NCI-H748 treated with DMSO at 0.1 percent for 48 hours (cell line): Measurements from ENCODE around the gene RAPGEF4.

Source experiments
- DNase-seq: peaks from one replicate; lab custom pipeline; 2025; lab: John Stamatoyannopoulos, UW

Gene RAPGEF4

DNA sequence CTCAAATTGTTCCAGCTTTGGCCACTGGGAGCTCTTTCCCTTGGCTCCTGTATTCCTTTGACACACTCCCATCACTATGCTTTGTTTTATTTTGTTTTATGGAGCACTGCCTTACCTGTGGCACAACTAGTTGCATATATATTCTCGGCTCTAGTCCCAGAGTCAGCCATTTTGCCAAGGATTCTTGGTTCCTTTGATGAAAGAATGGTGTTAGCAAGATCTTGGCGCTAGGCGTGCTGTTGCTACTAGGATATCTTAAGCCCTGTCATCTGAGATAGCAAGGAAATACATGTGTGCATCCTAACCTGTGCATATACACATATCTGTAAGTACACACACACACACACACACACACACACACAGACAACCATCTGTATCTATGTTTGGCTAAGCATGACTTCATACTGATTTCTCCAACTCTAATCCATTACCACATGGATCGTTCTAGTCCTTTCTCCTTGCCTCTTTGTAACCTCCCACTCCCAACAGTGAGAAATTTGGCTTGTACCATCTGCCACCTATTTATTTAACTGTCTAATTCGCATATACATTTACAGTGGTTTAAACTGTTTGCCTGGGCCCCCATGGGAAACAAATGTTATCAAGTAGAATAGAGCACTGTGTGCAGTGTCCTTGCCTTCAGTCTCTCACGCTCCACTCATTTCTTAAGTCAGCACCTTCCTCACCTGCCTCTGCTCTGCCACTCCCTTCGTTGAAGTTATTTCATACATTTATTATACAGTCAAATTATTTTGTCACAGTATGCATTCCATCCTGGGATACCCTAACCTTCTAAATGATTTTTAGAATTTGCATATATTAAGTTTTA lies 202.5 kb downstream of the RAPGEF4 start:
- DNase-seq, result no peak

DNA sequence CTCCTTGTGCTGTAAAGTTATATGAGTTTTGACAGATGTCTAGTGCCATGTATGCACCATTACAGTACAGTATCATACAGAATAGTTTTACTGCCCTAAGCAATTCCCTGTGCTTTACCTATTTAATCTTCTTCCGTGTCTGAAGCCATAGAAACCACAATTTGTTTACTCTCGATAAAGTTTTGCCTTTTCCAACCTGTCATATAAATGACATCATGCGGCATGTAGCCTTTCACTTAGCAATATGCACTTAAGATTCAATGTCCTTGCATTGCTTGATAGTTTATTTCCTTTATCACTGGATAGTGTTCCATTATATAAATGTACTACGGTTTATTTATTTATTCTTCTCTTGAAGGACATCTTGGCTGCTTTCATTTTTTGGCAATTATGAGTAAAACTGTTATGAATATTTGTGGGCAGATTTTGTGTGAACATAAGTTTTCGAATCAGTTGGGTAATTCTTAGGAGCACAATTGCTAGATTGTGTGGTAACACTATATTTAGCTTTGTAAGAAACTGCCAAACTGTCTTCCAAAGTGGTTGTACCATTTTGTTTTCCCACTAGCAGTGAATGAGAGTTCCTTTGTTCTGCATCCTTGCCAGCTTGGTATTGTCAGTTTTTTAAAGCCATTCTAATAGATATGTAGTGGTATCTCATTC lies 203.2 kb downstream of the RAPGEF4 start:
- DNase-seq, result no peak

DNA sequence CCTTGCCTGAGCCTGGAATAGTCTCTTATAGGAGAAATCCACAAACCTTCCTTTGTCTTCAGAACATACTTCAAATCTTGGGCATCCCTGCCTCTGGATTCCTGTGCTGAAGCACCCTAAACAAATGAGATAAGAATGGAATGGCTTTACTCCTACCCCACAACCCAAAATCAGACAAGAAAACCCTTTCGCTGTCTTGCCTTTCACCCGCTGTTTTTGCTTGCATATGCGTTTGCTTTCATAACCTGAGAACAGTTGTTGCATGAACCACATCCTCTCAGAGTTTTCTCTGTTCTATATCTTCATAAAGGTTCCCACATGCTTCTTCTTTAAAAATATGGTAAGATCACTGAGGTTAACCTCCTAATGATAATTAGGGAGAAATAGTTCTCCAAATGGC lies 207.9 kb downstream of the RAPGEF4 start:
- no peak for DNase-seq

DNA sequence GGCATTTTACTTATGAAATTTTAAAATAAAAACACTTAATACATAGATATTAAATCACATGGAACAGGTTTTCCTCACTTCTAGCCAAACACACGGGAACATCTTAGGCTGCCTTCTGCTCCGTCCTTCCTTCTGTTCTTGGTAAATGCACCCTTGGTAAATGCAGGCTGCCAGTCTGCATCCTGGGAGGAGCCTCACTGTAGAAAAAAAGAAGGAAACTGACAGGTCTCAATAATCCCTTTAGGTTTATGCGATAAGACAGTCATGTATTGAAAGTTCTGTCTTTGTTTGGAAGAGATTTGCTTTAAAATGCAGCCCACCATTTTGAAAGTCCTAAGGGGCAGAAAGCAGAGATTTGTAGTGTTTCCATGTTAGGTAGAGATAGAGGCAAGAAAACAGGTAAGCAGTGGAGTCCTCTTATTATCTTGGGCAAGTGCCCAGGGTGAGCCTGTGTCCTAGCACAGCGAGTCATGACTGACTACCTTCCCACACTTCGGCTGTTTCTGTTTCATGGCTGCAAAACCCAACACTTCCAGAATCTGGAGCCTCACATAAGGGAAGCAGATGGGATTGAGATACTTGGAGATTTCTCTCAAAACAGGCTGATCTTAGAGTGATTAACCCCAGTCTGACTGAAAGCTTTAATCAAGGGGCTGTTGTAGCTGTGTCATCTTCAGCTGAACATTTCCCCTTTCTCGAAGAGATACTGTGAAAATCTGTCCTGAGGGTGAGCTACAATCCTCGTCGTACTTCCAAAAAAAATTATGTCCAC lies 208.6 kb downstream of the RAPGEF4 start:
- no peak for DNase-seq

DNA sequence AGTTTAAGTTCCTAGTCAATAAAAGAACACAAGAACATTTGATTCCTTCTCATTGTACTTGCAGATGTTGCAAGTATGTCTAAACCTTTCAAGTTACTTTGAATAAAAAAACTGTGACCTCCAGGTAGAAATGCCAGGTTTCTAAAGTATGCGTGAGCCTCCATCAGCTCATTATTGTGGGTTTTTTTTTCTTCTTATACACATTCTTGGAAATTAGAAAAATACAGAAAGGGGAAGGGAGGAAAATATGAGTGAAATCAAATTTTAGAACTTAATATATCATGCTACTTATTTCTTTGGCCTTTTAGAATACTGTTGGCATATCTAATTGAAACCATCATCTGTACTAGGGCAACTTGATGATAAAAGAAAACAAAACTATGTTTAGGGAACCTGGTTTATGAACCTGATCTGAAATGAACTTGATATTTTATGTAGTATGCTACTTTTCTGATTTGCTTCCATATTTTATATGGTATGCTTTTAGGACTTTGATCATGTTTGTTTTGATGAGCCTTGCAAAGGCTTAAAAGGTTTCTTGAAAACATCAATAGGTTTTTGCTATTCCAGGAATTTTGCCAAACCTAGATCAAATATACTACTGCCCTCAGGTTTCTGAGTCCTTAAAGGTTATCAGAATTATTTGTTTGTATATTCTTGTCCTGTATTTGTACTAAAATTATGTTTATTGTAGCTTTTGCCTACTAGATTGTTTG lies 209.3 kb downstream of the RAPGEF4 start:
- no peak for DNase-seq

DNA sequence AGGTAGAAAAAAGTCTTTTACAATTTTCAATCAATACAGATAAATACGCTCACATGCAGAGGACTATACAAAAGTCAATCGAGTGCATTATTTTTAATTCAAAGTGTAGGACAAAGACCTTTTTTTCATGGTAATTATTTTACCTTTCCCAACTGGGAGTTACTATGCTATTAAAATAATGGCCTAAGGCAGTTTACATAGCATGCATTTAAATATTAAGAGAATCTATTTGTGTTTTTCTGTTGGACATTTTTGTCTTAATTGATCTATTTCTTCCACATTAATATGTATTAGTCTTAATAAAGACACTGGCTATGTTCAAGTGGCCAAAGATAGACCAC lies 209.8 kb downstream of the RAPGEF4 start:
- DNase-seq, result no peak

DNA sequence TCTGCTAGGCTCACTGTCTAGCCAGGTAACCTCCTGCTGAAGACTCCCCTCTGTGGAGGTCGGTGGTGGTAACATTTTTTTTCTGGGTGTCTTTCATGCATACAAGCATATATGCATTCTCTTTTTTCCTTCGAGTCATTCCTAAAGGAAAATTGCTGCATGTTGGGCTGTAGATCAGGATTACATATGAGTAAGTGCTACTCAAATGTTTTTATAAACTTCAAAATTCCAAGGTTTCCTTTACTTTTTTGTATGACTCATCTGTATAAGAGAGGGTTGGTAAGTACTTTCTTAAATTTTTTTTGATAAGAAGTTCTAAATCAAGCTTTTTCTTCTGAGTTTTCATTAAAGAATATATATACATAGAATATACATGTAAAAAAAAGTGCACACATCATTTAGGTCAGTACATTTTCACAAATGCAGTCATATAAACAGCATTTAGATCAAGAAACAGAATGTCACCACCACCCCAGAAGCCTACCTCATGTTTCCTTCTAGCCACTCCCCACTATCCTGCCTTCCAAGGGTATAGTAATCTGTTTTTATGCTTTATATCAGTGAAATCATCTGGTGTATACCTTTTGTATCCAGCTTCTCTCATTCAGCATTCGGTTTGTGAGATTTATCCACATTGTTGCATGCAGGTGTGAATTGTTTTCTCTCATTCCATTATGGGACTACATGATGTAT lies 212.0 kb downstream of the RAPGEF4 start:
- DNase-seq, result no peak

DNA sequence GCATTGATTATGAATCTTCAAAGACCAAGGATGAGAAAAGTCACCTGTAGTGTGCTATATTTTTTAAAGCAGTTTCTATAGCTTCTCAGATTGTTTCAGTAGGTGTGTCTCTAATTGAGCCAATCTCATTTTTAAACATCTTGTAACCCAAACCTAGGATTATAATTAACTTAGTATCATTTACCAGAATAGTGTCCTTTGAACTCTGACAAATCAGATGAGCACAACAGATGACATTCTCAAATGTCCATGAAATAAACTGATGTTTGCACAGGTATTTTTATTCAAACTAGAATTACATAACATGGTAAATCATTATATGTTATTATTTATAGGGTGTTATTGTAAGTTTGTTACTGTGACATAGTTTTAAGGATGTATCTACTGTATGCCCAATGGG lies 213.9 kb downstream of the RAPGEF4 start:
- no peak for DNase-seq

DNA sequence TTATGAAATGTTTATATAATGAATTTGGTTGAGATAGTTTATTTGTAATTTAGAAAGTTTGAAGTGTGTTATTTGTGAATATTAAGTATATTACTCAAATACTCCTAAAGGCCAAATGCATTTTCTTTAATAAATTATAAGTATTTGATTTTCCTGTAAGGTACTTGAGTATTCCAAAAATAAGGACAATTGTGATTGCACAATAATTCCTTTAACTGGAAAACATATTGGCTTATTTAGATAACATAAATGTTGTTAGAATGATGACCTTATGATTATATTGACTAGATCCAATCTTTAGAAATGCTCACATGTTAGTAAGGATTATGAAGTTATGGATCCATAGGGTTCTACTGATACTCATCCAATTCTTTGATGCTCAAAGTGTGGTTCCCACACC lies 214.9 kb downstream of the RAPGEF4 start:
- no peak for DNase-seq

DNA sequence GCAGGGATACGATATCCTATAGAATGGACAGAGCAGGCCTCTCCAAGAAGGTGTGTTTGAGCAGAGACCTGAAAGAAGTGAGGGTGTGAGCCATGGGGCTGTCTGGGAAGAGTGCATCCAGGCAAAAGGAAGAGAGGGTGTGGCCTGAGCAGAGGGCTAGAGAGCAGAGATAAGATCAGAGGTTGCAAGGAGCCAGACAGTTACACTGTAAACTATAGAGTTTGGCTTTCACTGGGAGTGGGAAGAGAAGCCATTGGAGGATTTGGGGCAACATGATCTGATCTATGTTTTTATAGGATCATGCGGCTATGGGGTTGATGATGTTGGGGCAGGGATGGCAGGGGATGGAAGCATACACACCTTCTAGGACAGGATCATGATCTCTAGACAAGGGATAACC lies 215.9 kb downstream of the RAPGEF4 start:
- no peak for DNase-seq

DNA sequence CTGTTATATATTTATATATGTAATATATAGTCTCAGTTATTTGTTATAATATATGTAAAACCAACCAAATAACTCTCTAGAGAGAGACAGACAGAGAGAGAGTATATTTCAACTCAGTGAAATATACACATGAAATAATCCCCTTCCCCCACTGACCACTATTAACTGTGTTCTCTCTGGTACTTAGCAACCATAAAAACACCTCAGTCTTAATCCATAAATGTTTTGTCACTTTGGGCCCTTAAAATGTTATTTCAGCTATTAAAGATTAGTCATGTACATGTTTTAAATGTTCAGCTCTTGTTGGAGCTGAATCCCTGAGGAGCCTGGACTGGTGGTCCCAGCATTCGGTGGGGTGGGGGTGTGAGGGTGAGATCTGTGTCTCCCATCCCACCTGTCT lies 217.8 kb downstream of the RAPGEF4 start:
- no peak for DNase-seq

DNA sequence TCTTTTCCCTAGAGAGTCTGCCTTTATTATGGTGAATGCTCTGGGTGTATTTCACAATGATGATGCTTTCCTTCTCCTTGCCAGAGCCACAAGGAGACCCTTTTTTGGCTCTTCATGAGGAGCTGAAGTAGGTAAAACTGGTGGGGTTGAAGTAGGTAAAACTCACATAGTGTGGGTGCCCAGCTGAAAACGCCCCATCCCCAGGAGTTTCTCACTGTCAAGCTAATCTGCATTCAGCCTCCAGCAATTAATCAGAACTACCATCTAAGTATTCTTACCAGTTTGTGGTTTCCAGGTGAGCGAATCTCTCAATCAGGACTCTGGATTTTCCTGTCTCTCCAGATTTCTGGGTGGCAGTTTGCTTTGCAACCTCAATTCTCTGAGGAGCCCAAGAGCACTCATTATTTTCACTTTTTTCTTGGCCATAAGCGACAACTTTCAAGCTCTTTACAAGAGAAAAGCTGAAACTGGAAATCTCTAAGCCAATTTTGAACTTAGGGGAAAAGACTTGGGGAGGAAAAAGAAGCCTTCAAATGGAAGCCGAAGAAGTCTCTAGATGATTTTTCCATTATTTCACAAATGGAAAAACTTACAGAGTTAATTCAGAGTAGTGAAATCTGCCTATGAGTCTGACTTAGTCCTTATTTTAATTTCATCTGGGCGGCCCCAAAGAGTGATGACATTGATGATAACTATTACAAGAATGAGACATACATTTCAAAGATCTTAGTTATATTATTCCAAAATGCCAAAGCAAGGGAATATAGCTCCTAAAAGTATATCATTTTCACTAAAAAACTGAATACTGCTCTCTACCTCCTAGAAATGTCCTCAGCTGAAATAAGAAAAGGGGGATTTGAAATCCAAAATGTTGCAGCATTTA lies 218.6 kb downstream of the RAPGEF4 start:
- no peak for DNase-seq

DNA sequence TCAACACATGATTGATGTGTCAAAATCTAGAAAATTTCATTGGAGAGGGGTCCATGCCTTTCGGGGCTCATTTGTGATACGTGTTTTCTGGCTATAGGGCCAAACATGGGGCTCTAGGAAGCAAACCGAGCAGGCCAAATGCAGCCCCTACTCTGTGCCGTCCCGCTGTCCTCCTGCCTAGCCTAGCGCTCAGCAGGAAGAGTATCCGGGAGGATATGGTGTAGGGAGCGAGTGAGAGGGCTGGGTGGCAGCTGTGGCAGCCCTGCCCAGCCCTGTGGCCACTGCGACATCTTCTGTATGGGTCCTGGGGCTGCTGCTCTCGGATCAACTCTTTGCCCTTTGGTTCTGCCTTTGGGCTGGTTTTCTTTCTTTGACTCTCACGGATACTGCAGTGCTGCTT lies 219.9 kb downstream of the RAPGEF4 start:
- DNase-seq, result no peak

DNA sequence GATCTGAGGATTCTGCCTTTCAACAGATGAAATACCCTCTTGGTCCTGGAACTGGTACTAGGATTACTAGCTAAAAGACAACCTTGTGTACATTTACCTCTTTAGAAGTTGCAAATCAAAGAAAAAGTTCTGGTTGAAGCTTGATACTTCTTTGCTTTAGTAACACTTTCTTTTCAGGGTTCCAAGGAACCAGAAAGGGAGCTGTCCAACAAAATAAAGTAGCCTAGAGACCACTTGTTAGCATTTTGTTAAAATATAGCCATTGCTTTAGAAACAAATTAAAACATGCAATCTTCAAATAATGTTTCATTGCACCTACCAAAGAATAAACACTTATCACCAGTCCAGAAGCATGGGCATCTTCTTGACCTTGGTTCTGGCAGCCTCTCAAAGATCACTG lies 222.1 kb downstream of the RAPGEF4 start:
- no peak for DNase-seq

DNA sequence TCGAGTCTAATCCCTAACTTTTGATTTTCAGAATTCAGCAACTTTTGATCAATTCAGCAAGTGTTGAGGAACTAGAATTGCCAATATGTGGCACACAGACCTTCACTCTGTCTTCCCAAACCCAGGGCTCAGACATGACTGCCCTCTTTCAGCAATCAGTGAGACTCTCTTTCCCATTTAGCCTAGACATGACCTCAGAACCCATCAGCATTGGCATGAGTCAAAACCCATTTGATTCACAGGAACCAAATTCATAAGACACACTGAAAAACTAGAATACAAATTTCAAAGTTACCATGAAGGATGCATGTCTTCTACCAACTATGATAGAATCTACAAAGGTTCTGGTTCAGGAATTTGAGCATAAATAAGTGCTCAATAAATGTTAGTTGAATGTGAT lies 226.4 kb downstream of the RAPGEF4 start:
- no peak for DNase-seq

DNA sequence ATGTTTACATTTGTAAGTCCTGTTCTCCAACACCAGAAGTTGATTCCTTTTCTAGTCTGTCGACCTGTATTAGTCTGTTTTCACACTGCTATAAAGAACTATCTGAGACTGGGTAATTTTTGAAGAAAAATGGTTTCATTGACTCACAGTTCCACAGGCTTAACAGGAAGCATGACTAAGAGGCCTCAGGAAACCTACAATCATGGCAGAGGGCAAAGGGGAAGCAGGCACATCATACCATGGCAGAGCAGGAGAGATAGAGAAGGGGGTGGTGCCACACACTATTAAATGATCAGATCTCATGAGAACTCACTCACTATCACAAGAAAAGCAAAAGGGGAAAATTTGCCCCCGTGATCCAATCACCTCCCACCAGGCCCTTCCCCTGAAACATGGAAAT lies 227.2 kb downstream of the RAPGEF4 start:
- no peak for DNase-seq

DNA sequence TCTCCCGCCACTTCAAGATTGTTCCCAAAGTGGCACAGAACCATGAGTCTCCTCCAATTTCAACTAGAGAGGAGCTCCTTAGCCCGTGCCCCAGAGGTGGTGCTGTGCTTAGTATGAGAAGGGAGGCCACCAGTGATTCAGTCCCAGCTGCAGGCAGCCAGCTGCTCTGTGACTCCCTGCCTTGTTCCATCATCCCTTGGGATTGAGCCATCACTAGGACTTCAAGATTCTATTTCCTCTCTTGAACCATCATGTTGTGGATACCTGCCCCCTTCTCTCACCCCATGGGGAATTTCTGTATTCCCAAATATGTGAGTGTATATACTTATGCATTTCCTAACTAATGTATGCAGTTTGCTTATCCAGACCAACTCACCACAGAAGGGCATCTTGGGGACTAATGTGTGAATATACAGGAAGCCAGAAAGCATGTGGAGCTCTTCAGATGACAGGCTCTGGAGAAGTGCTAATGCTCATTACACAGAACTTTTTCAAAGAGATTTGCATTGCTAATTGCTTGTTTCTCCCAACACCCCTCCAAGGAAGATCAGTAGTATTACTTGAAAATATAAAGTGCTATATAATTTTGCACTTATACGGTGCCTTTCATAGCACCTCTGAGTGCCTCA lies 229.0 kb downstream of the RAPGEF4 start:
- DNase-seq, result no peak

DNA sequence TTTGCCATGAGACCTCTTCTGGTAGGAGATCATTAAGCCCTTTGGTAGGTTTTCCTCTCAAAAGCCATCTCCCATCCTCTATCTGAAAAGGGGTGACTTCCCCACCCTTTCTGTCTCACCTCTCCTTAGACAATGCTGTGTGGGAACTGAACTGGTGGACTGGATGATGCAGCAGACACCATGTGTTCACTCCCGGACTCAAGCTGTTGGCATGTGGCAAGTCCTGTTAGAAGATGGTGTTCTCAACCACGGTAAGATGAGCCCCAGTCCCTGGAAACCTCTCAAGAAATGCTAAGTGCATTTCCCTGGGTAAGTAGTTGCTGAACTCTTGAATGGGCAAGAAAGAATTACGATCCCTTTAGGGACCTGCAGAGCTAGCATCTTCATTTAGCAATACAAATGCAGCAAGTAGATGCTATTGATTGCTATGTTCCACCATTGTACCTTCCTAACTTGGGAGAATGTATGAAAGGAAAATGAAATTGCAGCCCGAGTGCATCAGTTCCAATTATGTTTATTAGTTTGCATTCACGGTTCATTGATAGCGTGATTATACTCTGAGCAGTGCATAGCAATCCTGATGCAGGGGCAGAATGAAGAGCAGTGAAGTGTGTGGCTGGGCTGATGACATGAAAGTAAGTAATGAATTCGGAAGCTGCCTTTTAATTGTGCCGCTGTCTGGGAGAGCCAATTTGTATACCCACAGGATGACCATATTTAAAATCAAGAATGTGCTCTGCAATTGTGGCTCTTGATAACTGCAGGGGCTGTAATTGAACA lies 230.0 kb downstream of the RAPGEF4 start:
- DNase-seq, result peak; percentile 9
